H1 (cell line): ENCODE results near the gene ZMIZ1. TPM values are rescaled to one million over a fixed set of nuclear protein-coding genes. Genes with fewer than 3 reads are reported as not detected.

Source experiments
- CHD2 ChIP-seq: IDR thresholded peaks from 2 replicates; pipeline ENCODE4 v1.6.1; 2012; ENCODE audit warnings: low read length, improper control_type of control experiment
- HDAC6 ChIP-seq: IDR thresholded peaks from one replicate; pipeline ENCODE4 v1.7.1; 2012; ENCODE audit warnings: low read depth, mild to moderate bottlenecking, inconsistent platforms, low read length, moderate library complexity
- KDM4A ChIP-seq: IDR thresholded peaks from one replicate; pipeline ENCODE4 v1.7.1; 2012; ENCODE audit warnings: low read depth, mild to moderate bottlenecking, moderate library complexity, low read length, inconsistent platforms; ENCODE audit not compliant: severe bottlenecking
- POLR2AphosphoS5 ChIP-seq: IDR thresholded peaks from 2 replicates; pipeline ENCODE4 v1.6.1; 2011; ENCODE audit warnings: low read depth, low read length
- TAF1 ChIP-seq: IDR thresholded peaks from 2 replicates; pipeline ENCODE4 v1.6.1; 2011; ENCODE audit warnings: mild to moderate bottlenecking, low read depth, low read length
- polyA plus RNA-seq, 7 experiments: library from polyadenylated mRNA; depleted of rRNA in 3 of 7; stranded (reverse) in 5 of 7; unstranded in 2 of 7; fragments of >200 nt in 5 of 7; fragments of 200-250 nt in 2 of 7; gene quantifications; 1 replicate in 5 of 7; 2 replicates in 1 of 7; 4 replicates in 1 of 7; pipeline versions ENCODE4 v1.2.1 to v1.2.3, GENCODE V29; 2011 to 2013; ENCODE audit warnings: missing spikeins in 2 of 7, mixed read lengths in 2 of 7
- total RNA-seq: library from RNA; stranded (reverse); fragmentation: NEBNext Ultra II Directional; extraction: Animal tissue kit (Norgen Biotek cat#: 25700); gene quantifications from 2 replicates; pipeline ENCODE4 v1.2.1, GENCODE V29; 2021
- TF ChIP-seq, protein P1 (sequence below): IDR thresholded peaks from 2 replicates; pipeline ENCODE4 v1.6.1; 2012; ENCODE audit warnings: inconsistent platforms

Gene ZMIZ1
- total and polyA plus RNA-seq, 2 of the 8 experiments (the other 6 are each of a cell fraction or from before 2014, with no cell fraction given), result 8.1 to 28.0 TPM

DNA sequence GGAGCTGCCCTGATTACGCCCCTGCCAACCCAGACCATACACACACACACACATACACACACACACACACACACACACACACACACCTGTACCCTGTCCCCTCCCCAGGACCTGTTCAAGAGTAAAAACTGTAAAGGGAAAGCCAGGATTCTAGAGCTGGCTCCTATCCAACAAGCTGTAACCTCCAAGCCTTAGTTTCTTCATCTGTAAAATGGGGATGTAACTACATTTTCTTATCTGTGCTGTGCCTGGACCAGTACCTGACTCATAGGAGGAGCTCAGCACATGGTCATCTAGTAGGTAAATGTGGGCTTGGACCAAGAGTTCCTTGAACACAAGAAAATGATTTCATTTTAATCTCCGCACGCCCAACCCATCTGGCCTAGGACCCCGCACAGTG lies 128.8 kb downstream of the ZMIZ1 start (continued):
- TF ChIP-seq HDAC6 (no peak), CHD2 (no peak), KDM4A (no peak), POLR2AphosphoS5 (no peak), TAF1 (no peak)
- TF ChIP-seq, protein P1, sequence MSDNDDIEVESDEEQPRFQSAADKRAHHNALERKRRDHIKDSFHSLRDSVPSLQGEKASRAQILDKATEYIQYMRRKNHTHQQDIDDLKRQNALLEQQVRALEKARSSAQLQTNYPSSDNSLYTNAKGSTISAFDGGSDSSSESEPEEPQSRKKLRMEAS, result no peak
